Heart left ventricle (tissue), 13 donors: ENCODE data around the gene LRMDA.

ENCODE experiments used
- CTCF ChIP-seq, 12 donors: fragments of 200-600 bp; sonication (generic) in 4 of 12; IDR thresholded peaks; one replicate each; pipeline versions ENCODE4 v1.5.0 to v1.8.0; 2018 to 2022; ENCODE audit warnings: antibody characterized with exemption in 12 of 12, mild to moderate bottlenecking in 5 of 12
- POLR2A ChIP-seq, 2 donors: fragments of 450-650 bp; IDR thresholded peaks; one replicate each; pipeline ENCODE4 v1.6.1; 2017; ENCODE audit warnings: antibody characterized with exemption in 2 of 2, mild to moderate bottlenecking in 2 of 2, moderate library complexity in 2 of 2
- donor health status: ischemic (EF 13 %, LVEDD 7.1; RV severe dilation, severe dysfunction).
- donor health status: DM: no; HTN: yes; CAD: no.
- donor health status: DM: no; HTN: no; CAD: no.
- donor health status: ischemic (EF 25% LVEDD 6.9; RV normal size, moderate dysfunction).
- donor health status: ischemic (EF 25% LVEDD 5.7; RV mildly dilated, moderate dysfunction).
- donor health status: ischemic (EF 35%, LVEDD 5.7; RV mildly dilated, moderate dysfunction).
- donor health status: nonischemic (EF 11% LVEDD 7.7; RV severe dilation, severe dysfunction).
- donor health status: DM: yes; HTN: yes; CAD: no.
- donor health status: PGD.
- donor health status: ischemic (EF 29% LVEDD 5.4; RV normal size, mild dysfunction).
- donor health status: nonischemic (EF 23%, LVEDD 6.1; RV moderate dilation, normal function).

- TF ChIP-seq CTCF (IDR thresholded peaks at IDR 0.05) = no peak
- TF ChIP-seq POLR2A (IDR thresholded peaks at IDR 0.05) = no peak
Observed at GRCh38 chr10:75452997-75453396, 21.6 kb downstream of the LRMDA start.
